ENCODE measurements around the gene PQBP1. TPM values are rescaled to one million over a fixed set of nuclear protein-coding genes. Genes with fewer than 3 reads are reported as not detected.
A peak's percentile ranks its signal among the peaks of the same experiment; 100 is the strongest.

Gene PQBP1
- total and polyA plus RNA-seq, 2 donors (not counting 1 experiment from before 2014, with no cell fraction given), result 89.9 to 128 TPM

DNA sequence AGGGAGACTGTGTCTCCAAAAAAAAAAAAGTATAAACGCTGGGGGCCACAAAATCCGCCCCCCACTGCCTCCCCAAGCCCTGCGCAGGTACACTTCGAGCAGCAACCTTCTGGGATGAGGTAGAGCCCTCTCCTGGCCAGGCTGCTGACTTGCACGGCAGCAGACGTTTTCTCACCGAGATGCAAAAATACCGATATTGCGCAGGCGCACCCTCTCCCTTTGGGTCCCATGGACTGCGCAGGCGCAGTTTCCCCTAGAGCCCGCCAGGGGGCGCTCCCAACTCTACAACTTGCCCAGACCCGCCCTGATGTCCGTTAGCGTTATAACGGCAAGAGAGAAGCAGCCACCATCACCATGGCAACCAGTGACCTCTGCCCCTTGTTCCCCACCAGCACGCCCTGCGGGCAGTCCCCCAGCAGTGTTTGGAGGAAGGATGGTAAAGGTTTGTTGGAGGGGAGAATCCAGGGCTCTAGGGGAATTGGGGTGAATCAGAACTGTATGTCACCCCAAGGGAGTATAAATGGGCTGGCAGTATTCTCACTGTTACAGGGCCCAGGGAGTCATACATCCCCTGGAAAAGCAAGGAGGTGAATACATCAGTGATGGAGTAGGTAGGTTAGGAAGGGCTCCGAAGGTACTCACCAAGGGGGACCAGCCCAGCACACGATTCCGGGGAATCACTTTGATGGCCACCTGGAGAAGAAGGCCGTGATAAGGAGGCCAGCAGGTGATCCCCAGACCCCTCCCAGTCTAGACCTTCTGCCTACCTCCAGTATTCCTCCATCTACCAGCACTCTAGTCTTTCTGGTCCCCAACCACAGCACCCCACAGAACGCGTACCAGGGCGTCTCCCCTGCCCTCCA, 19.6 kb downstream of the PQBP1 start:
- H3K9me3 Mint-ChIP-seq (ENCODE audit: insufficient read depth), result no peaks in the 10 kb centered on the region
- ATAC-seq (ENCODE audit: low read depth) (peak; percentile 46), DNase-seq (peak; percentile 92)
- peaks cover 51% of the 10 kb centered on the region for H3K4me1 Mint-ChIP-seq
- peaks cover 53% of the 10 kb centered on the region for H4K20me1 ChIP-seq (ENCODE audit: control insufficient read depth, insufficient read depth, low read length, poor library complexity, severe bottlenecking)
- H3K27ac Mint-ChIP-seq, result peak overlapping the region; percentile 96
- H3K27me3 Mint-ChIP-seq, result no peaks in the 10 kb centered on the region
- no peaks in the 10 kb centered on the region for H3K9me3 ChIP-seq (ENCODE audit: control extremely low read depth in 1 of 3, control insufficient read depth in 2 of 3, insufficient read depth in 1 of 3, low read length in 2 of 3)
- peak overlapping the region; percentile 98 for H3K4me3 Mint-ChIP-seq
- CTCF ChIA-PET, result interaction anchor here (0.7 to 2.6 kb wide), 5 partner anchors 20 to 269 kb away, joined by 3 to 23 read pairs (median 5); no protein-coding TSS in a partner anchor
- H3K27ac ChIP-seq (ENCODE audit: low read length in 2 of 2), result peak overlapping the region; percentile 84
- POLR2A ChIA-PET, result interaction anchor here (0.6 to 5.9 kb wide), 3 partner anchors 21 to 41 kb away, joined by 5 to 101 read pairs (median 8); no protein-coding TSS in a partner anchor
- peaks cover 34 to 56% of the 10 kb centered on the region in 2 donors for H3K4me1 ChIP-seq (ENCODE audit: control insufficient read depth in 2 of 2, insufficient read depth in 2 of 2, low read length in 2 of 2)
- intact Hi-C loops (cut with micrococcal nuclease), result loop anchor here (1.0 to 10.0 kb wide), 5 partner anchors 20 to 1703 kb away; partner anchors contain the start of genes CDK16, ELK1, PLP2 and UXT
- H3K4me3 ChIP-seq (ENCODE audit: control extremely low read depth in 1 of 5, extremely low read depth in 1 of 5, insufficient read depth in 1 of 5, low read depth in 2 of 5, low read length in 4 of 5), result peak overlapping the region; percentile 67 to 94 (median 86)
- H3K9ac ChIP-seq (ENCODE audit: low read length), result peak overlapping the region; percentile 90
- H3K4me2 ChIP-seq (replicated peaks; ENCODE audit: low read depth, low read length, poor library complexity, severe bottlenecking), result peak overlapping the region; percentile 76
- peaks cover 0 to 44% of the 10 kb centered on the region in 2 experiments for H3K36me3 ChIP-seq (replicated peaks in 1 of 2; ENCODE audit: control extremely low read depth in 1 of 2, control insufficient read depth in 1 of 2, extremely low read depth in 1 of 2, insufficient read depth in 2 of 2, low read length in 1 of 2)
- H3K79me2 ChIP-seq (ENCODE audit: control insufficient read depth, insufficient read depth, low read length), result peaks cover 55% of the 10 kb centered on the region
- H3K27me3 ChIP-seq (replicated peaks in 1 of 4; ENCODE audit: control extremely low read depth in 1 of 4, control insufficient read depth in 3 of 4, insufficient read depth in 4 of 4, low read length in 3 of 4), result no peaks in the 10 kb centered on the region
- TF ChIP-seq EZH2 (IDR thresholded peaks at IDR 0.05; ENCODE audit: borderline replicate concordance, insufficient read depth, low read depth, low read length, poor library complexity, severe bottlenecking), result no peak
- peak; percentile 74 for TF ChIP-seq CTCF (IDR thresholded peaks at IDR 0.05)
- H2AFZ ChIP-seq (ENCODE audit: insufficient read depth, low read depth, low read length, poor library complexity, severe bottlenecking), result no peak overlapping the region
- WGBS (ENCODE audit: insufficient coverage), result 8% methylated on average over 19 of the region's 27 CpGs
